Caki2 (cell line): ENCODE data around the gene CYP26B1. TPM values are rescaled to one million over a fixed set of nuclear protein-coding genes. Genes with fewer than 3 reads are reported as not detected.

ENCODE experiments used
- DNase-seq: peaks from one replicate; pipeline ENCODE4 v3.0.0-alpha.2; 2015; ENCODE audit warnings: low read depth
- in situ Hi-C: cut with HindIII; loops from 2 replicates; pipeline ENCODE4 v1.10.0; 2016; ENCODE audit warnings: low sequenced_read_pairs, low pct_unique_long_range_greater_than_20kb, mixed read lengths
- total RNA-seq: library from RNA; depleted of rRNA; stranded (reverse); fragments of >200 nt; shearing (Covaris generic); gene quantifications from 2 replicates; pipeline ENCODE4 v1.2.3, GENCODE V29; 2014; ENCODE audit warnings: low replicate concordance

Gene CYP26B1
- total RNA-seq, 1 experiment from 2014 or later = 5.4 TPM

GRCh38 chr2:72118951-72119350, 28.7 kb downstream of the CYP26B1 start:
- no peak for DNase-seq
- in situ Hi-C loops = no loop called here

GRCh38 chr2:72118386-72118785, 29.3 kb downstream of the CYP26B1 start:
- in situ Hi-C loops = no loop called here
- DNase-seq = no peak

- in situ Hi-C loops = no loop called here
- no peak for DNase-seq
These were observed 29.9 kb downstream of the CYP26B1 start for GRCh38 chr2:72117718-72118117.

- in situ Hi-C loops = no loop called here
- DNase-seq = no peak
These were observed 30.6 kb downstream of the CYP26B1 start for GRCh38 chr2:72117029-72117428.

- in situ Hi-C loops = no loop called here
- DNase-seq = no peak
These were observed 31.6 kb downstream of the CYP26B1 start for GRCh38 chr2:72116081-72116533.

GRCh38 chr2:72115110-72116080, 32.3 kb downstream of the CYP26B1 start:
- peak; percentile 87 for DNase-seq
- in situ Hi-C loops = no loop called here

GRCh38 chr2:72114693-72115051, 33.0 kb downstream of the CYP26B1 start:
- in situ Hi-C loops = no loop called here
- no peak for DNase-seq

- in situ Hi-C loops = no loop called here
- no peak for DNase-seq
These were observed 33.6 kb downstream of the CYP26B1 start for GRCh38 chr2:72113847-72114692.

- DNase-seq = no peak
- in situ Hi-C loops = no loop called here
These were observed 34.4 kb downstream of the CYP26B1 start for GRCh38 chr2:72112981-72113846.

- DNase-seq = no peak
- in situ Hi-C loops = no loop called here
These were observed 35.3 kb downstream of the CYP26B1 start for GRCh38 chr2:72112401-72112800.

GRCh38 chr2:72111061-72111460, 36.6 kb downstream of the CYP26B1 start:
- in situ Hi-C loops = no loop called here
- no peak for DNase-seq

- in situ Hi-C loops = no loop called here
- no peak for DNase-seq
These were observed 37.8 kb downstream of the CYP26B1 start for GRCh38 chr2:72109904-72110303.

GRCh38 chr2:72109291-72109690, 38.4 kb downstream of the CYP26B1 start:
- in situ Hi-C loops = no loop called here
- no peak for DNase-seq

GRCh38 chr2:72108121-72108520, 39.5 kb downstream of the CYP26B1 start:
- no peak for DNase-seq
- in situ Hi-C loops = no loop called here

- DNase-seq = no peak
- in situ Hi-C loops = no loop called here
These were observed 40.7 kb downstream of the CYP26B1 start for GRCh38 chr2:72106978-72107377.

- in situ Hi-C loops = no loop called here
- DNase-seq = no peak
These were observed 42.7 kb downstream of the CYP26B1 start for GRCh38 chr2:72104821-72105588.

- in situ Hi-C loops = no loop called here
- DNase-seq = no peak
These were observed 44.0 kb downstream of the CYP26B1 start for GRCh38 chr2:72103690-72104089.

GRCh38 chr2:72103161-72103560, 44.5 kb downstream of the CYP26B1 start:
- no peak for DNase-seq
- in situ Hi-C loops = no loop called here
